Activated naive CD8-positive, alpha-beta T cell treated with anti-CD3 and anti-CD28 coated beads, Interleukin-2, amount 10 ng/mL, durations not matched to agents 7 days and 5 days (primary cell): Measurements from ENCODE around the gene PCDHB16. TPM values are rescaled to one million over a fixed set of nuclear protein-coding genes. Genes with fewer than 3 reads are reported as not detected.
"Not testable (repeated sequence)": the region's sequence is repeated elsewhere in the genome, so short reads cannot be mapped to it uniquely, and the experiment has no call there.

Experiments
- ATAC-seq: fragments of 150-1000 bp; cut with Tn5 transposase; one replicate; pipeline ENCODE4 v1.10.0; 2021; ENCODE audit warnings: low read depth, moderate library complexity
- POLR2A ChIA-PET: fragments of 350-600 bp; sonication (Branson Sonifier 250); formaldehyde crosslinking; loops from one replicate; lab custom pipeline; 2021; ENCODE audit warnings: antibody characterized with exemption; lab: Charles Lee
- DNase-seq: peaks from one replicate; pipeline ENCODE4 v3.0.0; 2021
- H3K27ac Mint-ChIP-seq: one replicate; pipeline ENCODE4 v1.8.0; 2022; ENCODE audit warnings: mild to moderate bottlenecking, mixed read lengths
- H3K27me3 Mint-ChIP-seq: one replicate; pipeline ENCODE4 v1.8.0; 2022; ENCODE audit warnings: mild to moderate bottlenecking, moderate library complexity, mixed read lengths
- H3K36me3 Mint-ChIP-seq: one replicate; pipeline ENCODE4 v1.8.0; 2021; ENCODE audit warnings: mild to moderate bottlenecking, mixed read lengths
- H3K4me1 Mint-ChIP-seq: one replicate; pipeline ENCODE4 v1.8.0; 2021; ENCODE audit warnings: mixed read lengths
- H3K4me3 Mint-ChIP-seq: one replicate; pipeline ENCODE4 v1.8.0; 2022; ENCODE audit warnings: mild to moderate bottlenecking, moderate library complexity, mixed read lengths
- H3K9me3 Mint-ChIP-seq: one replicate; pipeline ENCODE4 v1.8.0; 2021; ENCODE audit warnings: mixed read lengths
- total RNA-seq, 2 experiments: library from RNA; stranded (reverse); gene quantifications; one replicate each; pipeline ENCODE4 v1.2.3, GENCODE V29; 2021

The PCDHB16 gene
- total RNA-seq, 2 experiments from 2014 or later: not detected

DNA sequence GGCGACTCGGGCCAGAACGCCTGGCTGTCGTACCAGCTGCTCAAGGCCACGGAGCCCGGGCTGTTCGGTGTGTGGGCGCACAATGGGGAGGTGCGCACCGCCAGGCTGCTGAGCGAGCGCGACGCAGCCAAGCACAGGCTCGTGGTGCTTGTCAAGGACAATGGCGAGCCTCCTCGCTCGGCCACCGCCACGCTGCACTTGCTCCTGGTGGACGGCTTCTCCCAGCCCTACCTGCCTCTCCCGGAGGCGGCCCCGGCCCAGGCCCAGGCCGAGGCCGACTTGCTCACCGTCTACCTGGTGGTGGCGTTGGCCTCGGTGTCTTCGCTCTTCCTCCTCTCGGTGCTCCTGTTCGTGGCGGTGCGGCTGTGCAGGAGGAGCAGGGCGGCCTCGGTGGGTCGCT lies 12.1 kb downstream of the PCDHB16 start:
- H3K36me3 Mint-ChIP-seq, H3K4me3 Mint-ChIP-seq, ATAC-seq, DNase-seq, H3K27me3 Mint-ChIP-seq, H3K4me1 Mint-ChIP-seq, POLR2A ChIA-PET, H3K27ac Mint-ChIP-seq: not testable (repeated sequence)
- H3K9me3 Mint-ChIP-seq: peaks cover 22% of the 10 kb centered on the region

DNA sequence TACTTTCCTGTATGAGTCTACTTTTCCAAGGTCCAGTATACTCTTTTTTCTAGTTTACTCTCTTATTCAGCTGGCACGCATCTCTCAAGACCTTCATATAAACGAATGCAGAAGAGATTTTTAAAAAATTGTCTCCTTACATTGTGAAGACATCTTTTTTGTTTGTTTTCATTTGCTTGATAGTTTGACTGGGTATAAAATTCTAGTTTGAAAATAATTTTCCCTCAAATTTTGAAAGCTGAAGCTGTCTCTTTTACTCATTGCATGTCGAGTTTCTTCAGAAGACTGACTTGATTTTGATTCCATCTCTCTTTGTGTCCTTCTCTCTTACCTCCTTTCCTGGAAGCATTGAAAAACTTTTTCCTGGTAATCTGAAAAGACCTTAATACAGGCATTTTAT lies 14.2 kb downstream of the PCDHB16 start:
- no peak for DNase-seq
- Mint-ChIP-seq H3K36me3 (peaks cover 1% of the 10 kb centered on the region), H3K9me3 (peaks cover 30% of the 10 kb centered on the region), H3K4me3 (no peak overlapping the region), H3K27me3 (peaks cover 8% of the 10 kb centered on the region), H3K27ac (no peak overlapping the region), H3K4me1 (no peaks in the 10 kb centered on the region)
- POLR2A ChIA-PET: no interaction called here
- no peak for ATAC-seq

DNA sequence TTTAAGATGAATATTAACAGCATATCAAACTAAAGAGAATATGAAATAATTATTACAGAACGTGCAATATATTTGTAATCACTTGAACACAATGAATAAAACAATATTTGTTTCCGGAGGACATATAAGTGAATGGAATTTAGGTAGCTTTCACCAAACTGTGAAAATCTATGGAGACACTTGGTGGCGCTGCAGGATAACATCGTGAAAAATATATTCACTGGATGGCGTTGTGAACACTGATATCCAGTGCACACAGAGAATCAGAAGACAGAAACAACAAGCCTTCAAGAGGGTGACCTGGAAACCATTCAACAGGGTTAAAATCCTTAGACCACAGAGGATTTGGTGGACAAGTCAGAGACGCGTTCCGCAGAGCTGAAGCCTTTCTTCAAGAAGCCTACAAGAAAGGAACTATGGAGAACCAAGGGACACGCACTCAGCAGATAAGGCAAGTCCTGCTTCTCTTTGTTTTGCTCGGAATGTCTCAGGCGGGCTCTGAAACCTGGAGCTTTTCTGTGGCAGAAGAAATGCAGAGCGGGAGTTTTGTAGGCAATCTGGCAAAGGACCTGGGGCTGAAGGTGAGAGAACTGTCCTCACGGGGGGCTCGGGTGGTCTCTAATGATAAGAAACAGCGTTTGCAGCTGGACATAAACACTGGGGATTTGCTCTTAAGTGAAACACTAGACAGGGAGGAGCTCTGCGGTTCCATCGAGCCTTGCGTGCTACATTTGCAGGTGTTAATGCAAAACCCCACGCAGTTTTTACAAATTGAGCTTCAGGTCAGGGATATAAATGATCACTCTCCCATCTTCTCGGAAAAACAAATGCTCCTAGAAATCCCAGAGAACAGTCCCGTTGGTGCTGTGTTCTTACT lies 17.4 kb downstream of the PCDHB16 start, which contains the start of gene PCDHB11:
Gene PCDHB11, plus strand, starts transcription at position 269 of the 877 bp plus-strand sequence. Its CDS starts 148 bp downstream, at position 417.
- DNase-seq: no peak
- Mint-ChIP-seq H3K4me3 (no peak within 1 kb of the TSS), H3K36me3 (no peaks in the 10 kb centered on the region), H3K27ac (no peak within 1 kb of the TSS), H3K4me1 (no peaks in the 10 kb centered on the region), H3K9me3 (peaks cover 19% of the 10 kb centered on the region), H3K27me3 (peaks cover 4% of the 10 kb centered on the region)
- POLR2A ChIA-PET: no interaction called here
- ATAC-seq: no peak

DNA sequence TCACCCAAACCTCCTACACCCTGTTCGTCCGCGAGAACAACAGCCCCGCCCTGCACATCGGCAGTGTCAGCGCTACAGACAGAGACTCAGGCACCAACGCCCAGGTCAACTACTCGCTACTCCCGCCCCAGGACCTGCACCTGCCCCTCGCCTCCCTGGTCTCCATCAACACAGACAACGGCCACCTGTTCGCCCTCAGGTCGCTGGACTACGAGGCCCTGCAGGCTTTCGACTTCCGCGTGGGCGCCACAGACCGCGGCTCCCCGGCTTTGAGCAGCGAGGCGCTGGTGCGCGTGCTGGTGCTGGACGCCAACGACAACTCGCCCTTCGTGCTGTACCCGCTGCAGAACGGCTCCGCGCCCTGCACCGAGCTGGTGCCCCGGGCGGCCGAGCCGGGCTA lies 18.9 kb downstream of the PCDHB16 start:
- H3K4me1 Mint-ChIP-seq, H3K36me3 Mint-ChIP-seq, POLR2A ChIA-PET, H3K4me3 Mint-ChIP-seq, H3K27ac Mint-ChIP-seq, ATAC-seq, H3K27me3 Mint-ChIP-seq, DNase-seq: not testable (repeated sequence)
- H3K9me3 Mint-ChIP-seq: peaks cover 19% of the 10 kb centered on the region

DNA sequence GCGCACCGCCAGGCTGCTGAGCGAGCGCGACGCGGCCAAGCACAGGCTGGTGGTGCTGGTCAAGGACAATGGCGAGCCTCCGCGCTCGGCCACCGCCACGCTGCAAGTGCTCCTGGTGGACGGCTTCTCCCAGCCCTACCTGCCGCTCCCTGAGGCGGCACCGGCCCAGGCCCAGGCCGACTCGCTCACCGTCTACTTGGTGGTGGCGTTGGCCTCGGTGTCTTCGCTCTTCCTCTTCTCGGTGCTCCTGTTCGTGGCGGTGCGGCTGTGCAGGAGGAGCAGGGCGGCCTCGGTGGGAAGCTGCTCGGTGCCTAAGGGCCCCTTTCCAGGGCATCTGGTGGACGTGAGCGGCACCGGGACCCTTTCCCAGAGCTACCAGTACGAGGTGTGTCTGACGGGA lies 19.5 kb downstream of the PCDHB16 start:
- H3K27ac Mint-ChIP-seq, H3K27me3 Mint-ChIP-seq, DNase-seq, H3K4me1 Mint-ChIP-seq, ATAC-seq, H3K36me3 Mint-ChIP-seq, H3K4me3 Mint-ChIP-seq, POLR2A ChIA-PET: not testable (repeated sequence)
- peaks cover 14% of the 10 kb centered on the region for H3K9me3 Mint-ChIP-seq

DNA sequence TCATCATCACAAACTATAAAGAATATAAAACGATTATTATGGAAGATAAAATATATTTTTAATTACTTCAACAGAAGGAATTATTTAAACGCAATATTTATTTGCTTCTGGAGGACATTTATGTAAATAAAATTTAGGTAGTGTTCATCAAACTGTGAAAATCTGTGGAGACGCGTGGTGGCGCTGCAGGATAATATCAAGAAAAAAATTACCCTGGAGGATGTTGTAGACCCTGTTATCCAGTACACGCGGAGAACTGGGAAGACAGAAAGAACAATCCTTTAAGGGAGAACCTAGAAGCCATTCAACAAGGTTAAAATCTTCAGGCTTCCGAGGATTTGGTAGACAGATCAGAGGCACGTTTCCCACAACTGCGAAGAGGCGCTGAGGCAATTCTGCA lies 26.3 kb downstream of the PCDHB16 start, which contains the start of gene PCDHB12:
Gene PCDHB12, plus strand, starts transcription at position 242 of the 400 bp plus-strand sequence. CDS start 189 bp downstream, outside the sequence.
- no peak for ATAC-seq
- H3K4me1 Mint-ChIP-seq: no peaks in the 10 kb centered on the region
- no peak within 1 kb of the TSS for H3K4me3 Mint-ChIP-seq
- POLR2A ChIA-PET: no interaction called here
- no peaks in the 10 kb centered on the region for H3K36me3 Mint-ChIP-seq
- peaks cover 7% of the 10 kb centered on the region for H3K9me3 Mint-ChIP-seq
- DNase-seq: no peak
- H3K27ac Mint-ChIP-seq: no peak within 1 kb of the TSS
- H3K27me3 Mint-ChIP-seq: peaks cover 13% of the 10 kb centered on the region

DNA sequence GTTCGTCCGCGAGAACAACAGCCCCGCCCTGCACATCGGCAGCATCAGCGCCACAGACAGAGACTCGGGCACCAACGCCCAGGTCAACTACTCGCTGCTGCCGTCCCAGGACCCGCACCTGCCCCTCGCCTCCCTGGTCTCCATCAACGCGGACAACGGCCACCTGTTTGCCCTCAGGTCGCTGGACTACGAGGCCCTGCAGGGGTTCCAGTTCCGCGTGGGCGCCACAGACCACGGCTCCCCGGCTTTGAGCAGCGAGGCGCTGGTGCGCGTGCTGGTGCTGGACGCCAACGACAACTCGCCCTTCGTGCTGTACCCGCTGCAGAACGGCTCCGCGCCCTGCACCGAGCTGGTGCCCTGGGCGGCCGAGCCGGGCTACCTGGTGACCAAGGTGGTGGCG lies 28.1 kb downstream of the PCDHB16 start:
- H3K36me3 Mint-ChIP-seq, H3K4me1 Mint-ChIP-seq, ATAC-seq, H3K27ac Mint-ChIP-seq, POLR2A ChIA-PET, DNase-seq, H3K4me3 Mint-ChIP-seq: not testable (repeated sequence)
- peaks cover 17% of the 10 kb centered on the region for H3K27me3 Mint-ChIP-seq
- H3K9me3 Mint-ChIP-seq: peaks cover 13% of the 10 kb centered on the region

DNA sequence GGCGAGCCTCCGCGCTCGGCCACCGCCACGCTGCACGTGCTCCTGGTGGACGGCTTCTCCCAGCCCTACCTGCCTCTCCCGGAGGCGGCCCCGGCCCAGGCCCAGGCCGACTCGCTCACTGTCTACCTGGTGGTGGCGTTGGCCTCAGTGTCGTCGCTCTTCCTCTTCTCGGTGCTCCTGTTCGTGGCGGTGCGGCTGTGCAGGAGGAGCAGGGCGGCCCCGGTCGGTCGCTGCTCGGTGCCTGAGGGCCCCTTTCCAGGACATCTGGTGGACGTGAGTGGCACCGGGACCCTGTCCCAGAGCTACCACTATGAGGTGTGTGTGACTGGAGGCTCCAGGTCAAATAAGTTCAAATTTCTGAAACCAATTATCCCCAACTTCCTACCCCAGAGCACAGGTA lies 28.7 kb downstream of the PCDHB16 start:
- DNase-seq, H3K4me3 Mint-ChIP-seq, H3K36me3 Mint-ChIP-seq, ATAC-seq, H3K4me1 Mint-ChIP-seq, H3K27ac Mint-ChIP-seq, POLR2A ChIA-PET: not testable (repeated sequence)
- Mint-ChIP-seq H3K9me3 (peaks cover 14% of the 10 kb centered on the region), H3K27me3 (peaks cover 19% of the 10 kb centered on the region)

DNA sequence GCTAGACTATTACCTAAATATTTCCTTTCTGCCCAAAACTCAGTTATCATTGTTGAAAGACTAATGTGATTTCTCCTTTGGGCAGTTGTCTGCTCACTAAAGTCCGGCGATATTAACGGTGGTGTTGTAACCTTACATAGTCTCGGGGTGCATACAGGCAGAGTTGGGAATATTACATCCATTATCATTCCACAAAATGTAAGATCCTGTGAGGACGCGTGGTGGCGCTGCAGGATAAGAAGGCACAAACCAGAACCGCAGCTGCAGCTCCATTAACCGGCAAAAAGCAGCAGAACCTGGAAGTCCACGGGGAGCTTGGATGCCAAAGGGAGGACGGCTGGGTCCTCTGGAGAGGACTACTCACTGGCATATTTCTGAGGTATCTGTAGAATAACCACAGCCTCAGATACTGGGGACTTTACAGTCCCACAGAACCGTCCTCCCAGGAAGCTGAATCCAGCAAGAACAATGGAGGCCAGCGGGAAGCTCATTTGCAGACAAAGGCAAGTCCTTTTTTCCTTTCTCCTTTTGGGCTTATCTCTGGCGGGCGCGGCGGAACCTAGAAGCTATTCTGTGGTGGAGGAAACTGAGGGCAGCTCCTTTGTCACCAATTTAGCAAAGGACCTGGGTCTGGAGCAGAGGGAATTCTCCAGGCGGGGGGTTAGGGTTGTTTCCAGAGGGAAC lies 31.6 kb downstream of the PCDHB16 start, which contains the start of gene PCDHB13:
Gene PCDHB13, plus strand, starts transcription at position 264 of the 684 bp plus-strand sequence. Its CDS starts 205 bp downstream, at position 469.
- ATAC-seq, H3K4me3 Mint-ChIP-seq, H3K4me1 Mint-ChIP-seq, POLR2A ChIA-PET, H3K36me3 Mint-ChIP-seq, DNase-seq, H3K27ac Mint-ChIP-seq: not testable (repeated sequence)
- H3K9me3 Mint-ChIP-seq: peaks cover 18% of the 10 kb centered on the region
- H3K27me3 Mint-ChIP-seq: peaks cover 22% of the 10 kb centered on the region

DNA sequence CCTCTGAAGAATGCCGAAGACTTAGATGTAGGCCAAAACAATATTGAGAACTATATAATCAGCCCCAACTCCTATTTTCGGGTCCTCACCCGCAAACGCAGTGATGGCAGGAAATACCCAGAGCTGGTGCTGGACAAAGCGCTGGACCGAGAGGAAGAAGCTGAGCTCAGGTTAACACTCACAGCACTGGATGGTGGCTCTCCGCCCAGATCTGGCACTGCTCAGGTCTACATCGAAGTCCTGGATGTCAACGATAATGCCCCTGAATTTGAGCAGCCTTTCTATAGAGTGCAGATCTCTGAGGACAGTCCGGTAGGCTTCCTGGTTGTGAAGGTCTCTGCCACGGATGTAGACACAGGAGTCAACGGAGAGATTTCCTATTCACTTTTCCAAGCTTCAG lies 32.4 kb downstream of the PCDHB16 start:
- H3K36me3 Mint-ChIP-seq, DNase-seq, H3K4me3 Mint-ChIP-seq, ATAC-seq, POLR2A ChIA-PET, H3K27ac Mint-ChIP-seq, H3K4me1 Mint-ChIP-seq: not testable (repeated sequence)
- H3K9me3 Mint-ChIP-seq: peaks cover 21% of the 10 kb centered on the region
- peaks cover 14% of the 10 kb centered on the region for H3K27me3 Mint-ChIP-seq

DNA sequence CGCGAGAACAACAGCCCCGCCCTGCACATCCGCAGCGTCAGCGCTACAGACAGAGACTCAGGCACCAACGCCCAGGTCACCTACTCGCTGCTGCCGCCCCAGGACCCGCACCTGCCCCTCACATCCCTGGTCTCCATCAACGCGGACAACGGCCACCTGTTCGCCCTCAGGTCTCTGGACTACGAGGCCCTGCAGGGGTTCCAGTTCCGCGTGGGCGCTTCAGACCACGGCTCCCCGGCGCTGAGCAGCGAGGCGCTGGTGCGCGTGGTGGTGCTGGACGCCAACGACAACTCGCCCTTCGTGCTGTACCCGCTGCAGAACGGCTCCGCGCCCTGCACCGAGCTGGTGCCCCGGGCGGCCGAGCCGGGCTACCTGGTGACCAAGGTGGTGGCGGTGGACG lies 33.3 kb downstream of the PCDHB16 start:
- H3K36me3 Mint-ChIP-seq, POLR2A ChIA-PET, H3K27me3 Mint-ChIP-seq, H3K27ac Mint-ChIP-seq, DNase-seq, H3K4me3 Mint-ChIP-seq, ATAC-seq, H3K4me1 Mint-ChIP-seq: not testable (repeated sequence)
- peaks cover 18% of the 10 kb centered on the region for H3K9me3 Mint-ChIP-seq

DNA sequence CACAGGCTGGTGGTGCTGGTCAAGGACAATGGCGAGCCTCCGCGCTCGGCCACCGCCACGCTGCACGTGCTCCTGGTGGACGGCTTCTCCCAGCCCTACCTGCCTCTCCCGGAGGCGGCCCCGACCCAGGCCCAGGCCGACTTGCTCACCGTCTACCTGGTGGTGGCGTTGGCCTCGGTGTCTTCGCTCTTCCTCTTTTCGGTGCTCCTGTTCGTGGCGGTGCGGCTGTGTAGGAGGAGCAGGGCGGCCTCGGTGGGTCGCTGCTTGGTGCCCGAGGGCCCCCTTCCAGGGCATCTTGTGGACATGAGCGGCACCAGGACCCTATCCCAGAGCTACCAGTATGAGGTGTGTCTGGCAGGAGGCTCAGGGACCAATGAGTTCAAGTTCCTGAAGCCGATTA lies 33.8 kb downstream of the PCDHB16 start:
- DNase-seq, ATAC-seq, H3K27me3 Mint-ChIP-seq, H3K27ac Mint-ChIP-seq, H3K4me1 Mint-ChIP-seq, H3K36me3 Mint-ChIP-seq, H3K4me3 Mint-ChIP-seq, POLR2A ChIA-PET: not testable (repeated sequence)
- H3K9me3 Mint-ChIP-seq: peaks cover 16% of the 10 kb centered on the region

DNA sequence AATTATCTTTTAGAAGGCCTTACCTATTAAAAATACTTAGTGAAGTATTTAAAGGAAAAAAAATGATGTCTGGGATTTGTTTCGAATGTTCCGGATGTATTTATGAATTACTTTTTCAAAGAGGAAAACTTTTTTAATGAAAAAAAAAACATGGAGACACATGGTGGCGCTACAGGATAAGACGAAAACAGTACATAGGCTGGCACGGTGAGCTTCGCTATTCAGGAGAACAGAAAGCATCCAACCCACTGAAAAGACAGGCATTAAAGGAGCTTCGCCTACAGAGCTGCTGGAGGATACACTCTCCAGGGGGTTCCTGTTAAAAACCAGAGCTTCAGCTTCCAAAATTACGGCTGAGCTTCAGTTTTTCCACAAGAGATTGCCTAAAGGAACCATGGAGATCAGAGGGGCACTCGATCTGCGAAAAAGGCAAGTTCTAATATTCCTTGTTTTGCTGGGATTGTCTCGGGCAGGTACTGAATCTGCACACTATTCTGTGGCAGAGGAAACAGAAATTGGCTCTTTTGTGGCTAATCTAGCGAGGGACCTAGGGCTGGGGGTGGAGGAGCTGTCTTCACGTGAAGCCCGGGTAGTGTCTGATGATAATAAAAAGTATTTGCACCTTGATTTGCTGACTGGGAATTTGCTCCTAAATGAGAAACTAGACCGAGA lies 41.1 kb downstream of the PCDHB16 start, which contains the start of gene PCDHB14:
Gene PCDHB14, plus strand, starts transcription at position 232 of the 672 bp plus-strand sequence. Its CDS starts 163 bp downstream, at position 395.
- DNase-seq (no peak), ATAC-seq (no peak)
- POLR2A ChIA-PET: interaction anchor here (0.7 kb wide), 1 partner anchor 116 kb away, joined by 3 read pairs; no protein-coding TSS in a partner anchor
- H3K27ac Mint-ChIP-seq: no peak within 1 kb of the TSS
- H3K4me1 Mint-ChIP-seq: peaks cover 1% of the 10 kb centered on the region
- H3K27me3 Mint-ChIP-seq: peaks cover 7% of the 10 kb centered on the region
- H3K4me3 Mint-ChIP-seq: no peak within 1 kb of the TSS
- peaks cover 9% of the 10 kb centered on the region for H3K9me3 Mint-ChIP-seq
- H3K36me3 Mint-ChIP-seq: no peaks in the 10 kb centered on the region
